B cell (primary cell): ENCODE measurements around the gene OTOP2. TPM values are rescaled to one million over a fixed set of nuclear protein-coding genes. Genes with fewer than 3 reads are reported as not detected.

Source experiments
- ATAC-seq: fragments of 200-7000 bp; cut with Tn5 transposase; one replicate; pipeline ENCODE4 v1.10.0; 2021; ENCODE audit warnings: low read depth, mild to moderate bottlenecking, moderate number of reproducible peaks, moderate library complexity
- CTCF ChIA-PET: fragments of 350-600 bp; sonication (Branson Sonifier 250); formaldehyde crosslinking; loops from one replicate; lab custom pipeline; 2021; ENCODE audit warnings: antibody characterized with exemption, inconsistent platforms; lab: Charles Lee
- POLR2A ChIA-PET: fragments of 350-600 bp; sonication (Branson Sonifier 250); formaldehyde crosslinking; loops from one replicate; lab custom pipeline; 2021; ENCODE audit warnings: antibody characterized with exemption; lab: Charles Lee
- DNase-seq: peaks from one replicate; pipeline ENCODE4 v3.0.0; 2013
- H2AFZ ChIP-seq: 2 replicates; pipeline ENCODE4 v1.6.1; 2012; ENCODE audit warnings: mild to moderate bottlenecking, low read depth, low read length; ENCODE audit not compliant: insufficient read depth, poor library complexity, severe bottlenecking
- H3K27ac ChIP-seq, 2 donors: 1 replicate in 1 of 2; 2 replicates in 1 of 2; pipeline ENCODE4 v1.5.1; 2012 to 2013; ENCODE audit warnings: low read length in 2 of 2, mild to moderate bottlenecking in 2 of 2, moderate library complexity in 1 of 2
- H3K27me3 ChIP-seq, 4 experiments: fragments of 200-600 bp in 1 of 4; sonication (generic) in 1 of 4; replicated peaks in 1 of 4; 1 replicate in 2 of 4; 2 replicates in 2 of 4; pipeline versions ENCODE4 v1.6.1 to v1.7.0; 2013 to 2016; ENCODE audit warnings: low read length in 3 of 4, mild to moderate bottlenecking in 2 of 4, mixed read lengths in 1 of 4, moderate library complexity in 1 of 4; ENCODE audit not compliant: insufficient read depth in 4 of 4, control insufficient read depth in 3 of 4; ENCODE audit errors: control extremely low read depth in 1 of 4
- H3K36me3 ChIP-seq, 2 experiments: replicated peaks in 1 of 2; 1 replicate in 1 of 2; 2 replicates in 1 of 2; pipeline versions ENCODE4 v1.6.1 to v1.7.1; 2013; ENCODE audit warnings: low read length in 1 of 2; ENCODE audit not compliant: insufficient read depth in 2 of 2, control insufficient read depth in 1 of 2; ENCODE audit errors: control extremely low read depth in 1 of 2, extremely low read depth in 1 of 2
- H3K4me1 ChIP-seq, 2 donors: fragments of 200-600 bp in 1 of 2; sonication (generic) in 1 of 2; 1 replicate in 1 of 2; 2 replicates in 1 of 2; pipeline versions ENCODE4 v1.5.1 to v1.6.1; 2013 to 2017; ENCODE audit warnings: low read length in 2 of 2; ENCODE audit not compliant: control insufficient read depth in 2 of 2, insufficient read depth in 2 of 2
- H3K4me2 ChIP-seq: replicated peaks from 2 replicates; pipeline ENCODE3; 2012; ENCODE audit warnings: mild to moderate bottlenecking, low read depth, low read length; ENCODE audit not compliant: poor library complexity, severe bottlenecking
- H3K4me3 ChIP-seq, 5 experiments: fragments of 200-600 bp in 1 of 5; sonication (generic) in 1 of 5; 1 replicate in 3 of 5; 2 replicates in 2 of 5; pipeline versions ENCODE4 v1.5.1 to v1.7.0; 2011 to 2016; ENCODE audit warnings: low read length in 4 of 5, mild to moderate bottlenecking in 4 of 5, low read depth in 2 of 5, control low read depth in 1 of 5, moderate library complexity in 1 of 5; ENCODE audit not compliant: insufficient read depth in 1 of 5; ENCODE audit errors: control extremely low read depth in 1 of 5, extremely low read depth in 1 of 5
- H3K79me2 ChIP-seq: fragments of 200-600 bp; sonication (generic); one replicate; pipeline ENCODE4 v1.6.0; 2016; ENCODE audit warnings: low read length; ENCODE audit not compliant: control insufficient read depth, insufficient read depth
- H3K9ac ChIP-seq: fragments of 200-600 bp; sonication (generic); 2 replicates; pipeline ENCODE4 v1.6.1; 2017; ENCODE audit warnings: mild to moderate bottlenecking, low read length, moderate library complexity
- H3K9me3 ChIP-seq, 3 donors: one replicate each; pipeline versions ENCODE4 v1.6.1 to v1.7.1; 2013; ENCODE audit warnings: low read length in 2 of 3; ENCODE audit not compliant: control insufficient read depth in 2 of 3, insufficient read depth in 1 of 3; ENCODE audit errors: control extremely low read depth in 1 of 3
- H4K20me1 ChIP-seq: 2 replicates; pipeline ENCODE4 v1.6.0; 2012; ENCODE audit warnings: mild to moderate bottlenecking, low read length; ENCODE audit not compliant: insufficient read depth, control insufficient read depth, poor library complexity, severe bottlenecking
- H3K27ac Mint-ChIP-seq: one replicate; pipeline ENCODE4 v1.8.0; 2021; ENCODE audit warnings: mixed read lengths
- H3K27me3 Mint-ChIP-seq: one replicate; pipeline ENCODE4 v1.8.0; 2021; ENCODE audit warnings: mixed read lengths
- H3K4me1 Mint-ChIP-seq: one replicate; pipeline ENCODE4 v1.8.0; 2021; ENCODE audit warnings: mixed read lengths
- H3K4me3 Mint-ChIP-seq: one replicate; pipeline ENCODE4 v1.8.0; 2021; ENCODE audit warnings: mixed read lengths
- H3K9me3 Mint-ChIP-seq: one replicate; pipeline ENCODE4 v1.8.0; 2022; ENCODE audit warnings: mixed read lengths; ENCODE audit not compliant: insufficient read depth
- EZH2 ChIP-seq: IDR thresholded peaks from 2 replicates; pipeline ENCODE4 v1.6.1; 2012; ENCODE audit warnings: borderline replicate concordance, low read depth, mild to moderate bottlenecking, moderate library complexity, low read length; ENCODE audit not compliant: insufficient read depth, poor library complexity, severe bottlenecking
- WGBS: methylation state at CpG from one replicate; pipeline ENCODE4 v1.1.5; 2013; ENCODE audit warnings: missing lambda C conversion rate; ENCODE audit not compliant: insufficient coverage; 5-methylcytosine and 5-hydroxymethylcytosine counted together
- intact Hi-C: fragments of 100-400 bp; cut with micrococcal nuclease; formaldehyde crosslinking; loops from one replicate; pipeline ENCODE4 v1.10.0; 2022
- polyA plus RNA-seq: library from polyadenylated mRNA; depleted of rRNA; stranded (reverse); fragments of >200 nt; gene quantifications from 2 replicates; pipeline ENCODE4 v1.2.3, GENCODE V29; 2012
- total RNA-seq, 2 donors: library from RNA; stranded (reverse); fragments of 120-200 nt in 1 of 2; gene quantifications; 1 replicate in 1 of 2; 2 replicates in 1 of 2; pipeline versions ENCODE4 v1.2.3 to v1.2.4, GENCODE V29; 2013 to 2022
- TF ChIP-seq, protein P1 (sequence below): fragments of 200-600 bp; IDR thresholded peaks from one replicate; pipeline ENCODE4 v1.8.0; 2022; ENCODE audit warnings: antibody characterized with exemption, mild to moderate bottlenecking

Gene OTOP2
- total and polyA plus RNA-seq, 2 donors (not counting 1 experiment from before 2014, with no cell fraction given) = not detected

DNA sequence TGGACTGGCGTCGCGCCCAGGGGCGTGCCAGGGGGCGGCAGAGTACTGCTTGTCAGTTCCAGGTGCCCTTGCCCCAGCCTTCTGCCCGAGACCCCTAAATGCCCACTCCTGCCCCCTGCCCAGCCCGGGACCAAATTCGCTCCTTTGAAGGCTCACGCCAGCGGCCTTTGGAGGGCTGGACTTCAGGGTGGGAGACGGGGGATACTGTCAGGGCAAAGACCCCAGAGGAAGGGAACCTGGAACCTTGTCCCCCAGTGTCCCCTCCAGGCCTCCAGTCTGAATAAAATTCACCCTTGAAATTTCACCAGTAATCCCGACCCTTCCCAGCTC is 12.4 kb downstream of the OTOP2 start:
- ATAC-seq (no peak), DNase-seq (no peak)
- H3K79me2 ChIP-seq = no peaks in the 10 kb centered on the region
- peaks cover 0 to 2% (median 0%) of the 10 kb centered on the region in 3 donors for H3K9me3 ChIP-seq
- no peak overlapping the region for H3K4me3 ChIP-seq
- intact Hi-C loops = no loop called here
- no peak overlapping the region for H3K9ac ChIP-seq
- H3K27ac Mint-ChIP-seq = no peak overlapping the region
- no peaks in the 10 kb centered on the region for H3K4me1 Mint-ChIP-seq
- peak overlapping the region; percentile 19 for H3K4me2 ChIP-seq
- ChIA-PET CTCF (no interaction called here), POLR2A (no interaction called here)
- peaks cover 59% of the 10 kb centered on the region for H3K27me3 Mint-ChIP-seq
- no peaks in the 10 kb centered on the region for H3K9me3 Mint-ChIP-seq
- H3K27ac ChIP-seq = no peak overlapping the region
- H3K4me1 ChIP-seq = no peaks in the 10 kb centered on the region
- 19% methylated on average over 11 of the region's 12 CpGs for WGBS
- TF ChIP-seq, protein P1, sequence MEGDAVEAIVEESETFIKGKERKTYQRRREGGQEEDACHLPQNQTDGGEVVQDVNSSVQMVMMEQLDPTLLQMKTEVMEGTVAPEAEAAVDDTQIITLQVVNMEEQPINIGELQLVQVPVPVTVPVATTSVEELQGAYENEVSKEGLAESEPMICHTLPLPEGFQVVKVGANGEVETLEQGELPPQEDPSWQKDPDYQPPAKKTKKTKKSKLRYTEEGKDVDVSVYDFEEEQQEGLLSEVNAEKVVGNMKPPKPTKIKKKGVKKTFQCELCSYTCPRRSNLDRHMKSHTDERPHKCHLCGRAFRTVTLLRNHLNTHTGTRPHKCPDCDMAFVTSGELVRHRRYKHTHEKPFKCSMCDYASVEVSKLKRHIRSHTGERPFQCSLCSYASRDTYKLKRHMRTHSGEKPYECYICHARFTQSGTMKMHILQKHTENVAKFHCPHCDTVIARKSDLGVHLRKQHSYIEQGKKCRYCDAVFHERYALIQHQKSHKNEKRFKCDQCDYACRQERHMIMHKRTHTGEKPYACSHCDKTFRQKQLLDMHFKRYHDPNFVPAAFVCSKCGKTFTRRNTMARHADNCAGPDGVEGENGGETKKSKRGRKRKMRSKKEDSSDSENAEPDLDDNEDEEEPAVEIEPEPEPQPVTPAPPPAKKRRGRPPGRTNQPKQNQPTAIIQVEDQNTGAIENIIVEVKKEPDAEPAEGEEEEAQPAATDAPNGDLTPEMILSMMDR = no peak
- TF ChIP-seq EZH2 = no peak
- no peak overlapping the region for H2AFZ ChIP-seq
- no peaks in the 10 kb centered on the region for H4K20me1 ChIP-seq
- H3K27me3 ChIP-seq = peaks cover 0 to 57% (median 16%) of the 10 kb centered on the region in 4 experiments
- no peaks in the 10 kb centered on the region for H3K36me3 ChIP-seq
- H3K4me3 Mint-ChIP-seq = no peak overlapping the region

DNA sequence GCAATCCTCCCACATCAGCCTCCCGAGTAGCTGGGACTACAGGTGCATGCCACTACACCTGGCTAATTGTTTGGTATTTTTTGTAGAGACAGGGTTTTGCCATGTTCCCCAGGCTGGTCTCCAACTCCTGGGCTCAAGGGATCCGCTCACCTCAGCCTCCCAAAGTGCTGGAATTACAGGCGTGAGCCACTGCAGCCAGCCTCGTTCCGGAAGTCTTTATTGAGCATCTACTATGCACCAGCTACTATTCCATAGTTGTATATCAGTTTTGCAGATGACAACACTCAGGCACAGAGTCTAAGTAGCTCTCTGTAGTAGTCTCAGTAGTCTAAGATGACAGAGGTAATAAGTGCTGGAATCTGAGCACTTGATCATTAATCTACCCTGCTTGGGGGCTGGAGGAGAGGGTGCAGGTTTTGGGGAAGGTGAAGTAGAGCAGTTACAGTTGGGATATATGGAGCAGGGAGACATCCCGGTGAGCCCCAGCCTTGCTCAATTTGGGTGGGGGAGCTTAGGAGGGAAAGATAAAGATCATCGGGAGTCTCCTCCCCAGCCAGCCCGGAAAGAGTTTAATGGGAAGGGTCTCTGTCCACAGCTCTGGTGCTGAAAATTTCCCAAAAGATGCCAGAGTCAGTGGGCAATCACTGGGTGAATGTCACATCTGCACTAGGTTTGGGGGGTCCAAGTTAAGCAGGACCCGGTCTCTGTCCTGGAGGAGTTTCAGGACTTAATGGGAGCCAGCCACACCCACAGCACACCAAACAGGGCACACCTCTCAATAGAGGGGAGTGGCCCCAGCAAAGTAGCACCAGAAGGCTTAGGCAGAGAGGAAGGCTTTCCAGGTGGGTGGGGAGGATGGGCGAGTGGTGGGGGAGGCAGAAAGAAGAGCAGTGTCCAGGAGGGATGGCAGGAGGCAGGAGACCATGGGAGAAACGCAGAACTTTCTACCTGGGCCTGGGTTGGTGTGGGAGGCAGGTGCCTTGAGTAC is 13.3 kb downstream of the OTOP2 start:
- no peak for ATAC-seq
- no peak for DNase-seq
- Mint-ChIP-seq H3K27me3 (peaks cover 58% of the 10 kb centered on the region), H3K4me3 (no peak overlapping the region), H3K27ac (no peak overlapping the region), H3K9me3 (no peaks in the 10 kb centered on the region), H3K4me1 (no peaks in the 10 kb centered on the region)
- H4K20me1 ChIP-seq = no peaks in the 10 kb centered on the region
- H3K36me3 ChIP-seq = no peaks in the 10 kb centered on the region
- no peak overlapping the region for H3K9ac ChIP-seq
- 27% methylated on average over 5 of the region's 11 CpGs for WGBS
- intact Hi-C loops = no loop called here
- CTCF ChIA-PET = no interaction called here
- H3K4me2 ChIP-seq = no peak overlapping the region
- no peaks in the 10 kb centered on the region for H3K4me1 ChIP-seq
- POLR2A ChIA-PET = no interaction called here
- no peak overlapping the region for H3K27ac ChIP-seq
- no peaks in the 10 kb centered on the region for H3K79me2 ChIP-seq
- H3K9me3 ChIP-seq = peaks cover 0 to 2% (median 0%) of the 10 kb centered on the region in 3 donors
- TF ChIP-seq, protein P1 = no peak
- no peak for TF ChIP-seq EZH2
- H3K4me3 ChIP-seq = no peak overlapping the region
- no peak overlapping the region for H2AFZ ChIP-seq
- H3K27me3 ChIP-seq = peaks cover 0 to 58% (median 14%) of the 10 kb centered on the region in 4 experiments
